Measurements from ENCODE around the gene FMNL2. TPM values are rescaled to one million over a fixed set of nuclear protein-coding genes. Genes with fewer than 3 reads are reported as not detected.

The FMNL2 gene
- total RNA-seq, 3 donors from 2014 or later, result 11.5 to 25.4 (median 12.0) TPM

GRCh38 chr2:152661076-152661475, 326.1 kb downstream of the FMNL2 start:
- H3K36me3 ChIP-seq (ENCODE audit: low read depth), result peaks cover 8% of the 10 kb centered on the region
- no peak for ATAC-seq
- no peaks in the 10 kb centered on the region for H3K9me3 ChIP-seq
- no peak for DNase-seq
- no peaks in the 10 kb centered on the region for H3K4me1 ChIP-seq (ENCODE audit: low read depth)
- H3K4me3 ChIP-seq, result no peak overlapping the region
- intact Hi-C loops (cut with DNase I, micrococcal nuclease), result no loop called here
- TF ChIP-seq, protein P1, sequence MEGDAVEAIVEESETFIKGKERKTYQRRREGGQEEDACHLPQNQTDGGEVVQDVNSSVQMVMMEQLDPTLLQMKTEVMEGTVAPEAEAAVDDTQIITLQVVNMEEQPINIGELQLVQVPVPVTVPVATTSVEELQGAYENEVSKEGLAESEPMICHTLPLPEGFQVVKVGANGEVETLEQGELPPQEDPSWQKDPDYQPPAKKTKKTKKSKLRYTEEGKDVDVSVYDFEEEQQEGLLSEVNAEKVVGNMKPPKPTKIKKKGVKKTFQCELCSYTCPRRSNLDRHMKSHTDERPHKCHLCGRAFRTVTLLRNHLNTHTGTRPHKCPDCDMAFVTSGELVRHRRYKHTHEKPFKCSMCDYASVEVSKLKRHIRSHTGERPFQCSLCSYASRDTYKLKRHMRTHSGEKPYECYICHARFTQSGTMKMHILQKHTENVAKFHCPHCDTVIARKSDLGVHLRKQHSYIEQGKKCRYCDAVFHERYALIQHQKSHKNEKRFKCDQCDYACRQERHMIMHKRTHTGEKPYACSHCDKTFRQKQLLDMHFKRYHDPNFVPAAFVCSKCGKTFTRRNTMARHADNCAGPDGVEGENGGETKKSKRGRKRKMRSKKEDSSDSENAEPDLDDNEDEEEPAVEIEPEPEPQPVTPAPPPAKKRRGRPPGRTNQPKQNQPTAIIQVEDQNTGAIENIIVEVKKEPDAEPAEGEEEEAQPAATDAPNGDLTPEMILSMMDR (IDR thresholded peaks at IDR 0.05), result no peak

GRCh38 chr2:152664725-152665124, 329.8 kb downstream of the FMNL2 start:
- Histone ChIP-seq H3K4me3 (no peak overlapping the region), H3K9me3 (no peaks in the 10 kb centered on the region), H3K36me3 (ENCODE audit: low read depth) (no peaks in the 10 kb centered on the region), H3K4me1 (ENCODE audit: low read depth) (no peaks in the 10 kb centered on the region)
- intact Hi-C loops (cut with DNase I, micrococcal nuclease), result no loop called here
- TF ChIP-seq, protein P1 (IDR thresholded peaks at IDR 0.05), result no peak
- no peak for DNase-seq
- ATAC-seq, result no peak

DNA sequence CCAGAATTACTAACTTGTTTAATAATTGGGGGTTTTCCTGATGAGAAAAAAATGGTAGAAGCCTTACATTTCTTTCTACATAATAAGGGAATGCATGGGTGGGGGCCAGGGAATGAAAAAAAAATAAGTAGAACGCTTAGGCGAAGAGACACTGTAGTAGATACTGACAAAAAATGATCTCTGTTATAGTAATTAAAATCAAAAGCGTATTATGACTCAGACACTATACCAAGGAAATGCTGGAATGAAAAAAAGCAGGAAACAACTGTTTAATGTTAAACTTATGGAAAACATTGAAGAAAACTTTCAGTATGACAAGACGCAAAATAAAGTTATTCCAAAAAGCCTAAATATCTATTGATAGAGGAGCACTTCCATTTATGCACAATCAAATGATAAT, 339.4 kb downstream of the FMNL2 start:
- no peak overlapping the region for H3K4me3 ChIP-seq
- TF ChIP-seq, protein P1 (IDR thresholded peaks at IDR 0.05), result no peak
- no peak for DNase-seq
- intact Hi-C loops (cut with DNase I, micrococcal nuclease), result no loop called here
- H3K4me1 ChIP-seq (ENCODE audit: low read depth), result no peaks in the 10 kb centered on the region
- peaks cover 3% of the 10 kb centered on the region for H3K36me3 ChIP-seq (ENCODE audit: low read depth)
- no peaks in the 10 kb centered on the region for H3K9me3 ChIP-seq
- no peak for ATAC-seq

DNA sequence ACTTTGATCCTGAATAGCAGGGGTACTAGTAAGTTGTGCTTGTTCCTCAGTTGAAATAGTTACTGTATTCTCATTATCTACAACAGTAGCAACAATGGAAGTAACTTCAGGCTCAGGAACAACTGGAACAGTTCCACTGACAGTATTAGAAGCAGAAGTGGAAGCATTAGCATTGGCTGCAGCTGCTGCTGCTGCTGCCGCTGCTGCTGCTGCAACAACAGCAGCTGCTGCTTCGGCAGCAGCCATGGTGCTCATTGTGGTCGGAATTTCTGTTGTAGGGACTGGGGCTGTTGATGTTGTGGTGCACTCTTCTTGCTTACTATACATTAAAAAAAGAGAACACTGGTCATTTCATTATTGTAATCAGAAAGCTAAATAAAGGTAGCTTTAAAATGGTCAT, 341.5 kb downstream of the FMNL2 start:
- intact Hi-C loops (cut with DNase I, micrococcal nuclease), result no loop called here
- TF ChIP-seq, protein P1 (IDR thresholded peaks at IDR 0.05), result no peak
- no peak for ATAC-seq
- no peaks in the 10 kb centered on the region for H3K4me1 ChIP-seq (ENCODE audit: low read depth)
- DNase-seq, result no peak
- no peak overlapping the region for H3K4me3 ChIP-seq
- no peaks in the 10 kb centered on the region for H3K9me3 ChIP-seq
- H3K36me3 ChIP-seq (ENCODE audit: low read depth), result peaks cover 3% of the 10 kb centered on the region

DNA sequence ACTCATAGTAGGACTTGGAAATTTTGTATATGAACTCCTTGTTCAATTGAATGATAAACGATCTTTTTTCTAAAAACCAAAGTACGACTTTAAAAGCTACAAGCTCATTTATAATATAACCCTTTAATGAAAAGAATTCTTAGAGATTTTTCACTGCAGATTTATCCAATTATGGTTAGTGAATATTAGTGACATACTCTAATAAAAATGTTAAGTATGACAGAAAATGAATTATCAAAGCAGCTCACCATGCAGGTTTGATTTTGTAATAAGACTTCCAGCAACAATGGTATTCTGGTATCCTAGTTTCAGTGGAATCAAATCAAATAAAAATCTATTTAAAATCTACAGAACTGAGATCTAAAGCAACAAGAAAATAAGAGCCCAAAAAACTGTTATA, 343.8 kb downstream of the FMNL2 start:
- intact Hi-C loops (cut with DNase I, micrococcal nuclease), result no loop called here
- no peaks in the 10 kb centered on the region for H3K9me3 ChIP-seq
- H3K4me1 ChIP-seq (ENCODE audit: low read depth), result no peaks in the 10 kb centered on the region
- peaks cover 3% of the 10 kb centered on the region for H3K36me3 ChIP-seq (ENCODE audit: low read depth)
- TF ChIP-seq, protein P1 (IDR thresholded peaks at IDR 0.05), result no peak
- no peak overlapping the region for H3K4me3 ChIP-seq
- DNase-seq (no peak), ATAC-seq (no peak)

- H3K4me1 ChIP-seq (ENCODE audit: low read depth), result no peaks in the 10 kb centered on the region
- TF ChIP-seq, protein P1 (IDR thresholded peaks at IDR 0.05), result no peak
- DNase-seq, result no peak
- ATAC-seq, result no peak
- H3K4me3 ChIP-seq, result no peak overlapping the region
- H3K9me3 ChIP-seq, result no peaks in the 10 kb centered on the region
- intact Hi-C loops (cut with DNase I, micrococcal nuclease), result no loop called here
- peaks cover 3% of the 10 kb centered on the region for H3K36me3 ChIP-seq (ENCODE audit: low read depth)
Observed at GRCh38 chr2:152682663-152683062, 347.7 kb downstream of the FMNL2 start.
